GM18520 (cell line): Measurements from ENCODE around the gene KDM4C.
"Not testable (repeated sequence)": the region's sequence is repeated elsewhere in the genome, so short reads cannot be mapped to it uniquely, and the experiment has no call there.

Source experiments
- ATAC-seq: cut with Tn5 transposase; IDR thresholded peaks from one replicate; pipeline ENCODE4 v1.9.1; 2021; ENCODE audit not compliant: unreplicated experiment

Gene KDM4C

DNA sequence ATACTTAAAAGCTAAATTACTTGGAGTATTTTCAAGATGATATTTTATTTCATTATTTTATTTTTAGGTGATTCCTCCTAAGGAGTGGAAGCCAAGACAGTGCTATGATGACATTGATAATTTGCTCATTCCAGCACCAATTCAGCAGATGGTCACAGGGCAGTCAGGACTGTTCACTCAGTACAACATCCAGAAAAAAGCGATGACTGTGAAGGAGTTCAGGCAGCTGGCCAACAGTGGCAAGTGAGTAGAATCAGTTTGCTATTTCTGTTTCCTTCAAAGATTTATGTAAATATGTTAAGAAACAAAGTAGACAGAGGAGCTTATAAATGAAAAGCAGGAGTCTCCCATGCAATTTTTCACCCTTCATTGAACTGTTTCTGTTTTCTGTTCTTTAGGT, 47.8 kb downstream of the KDM4C start:
- ATAC-seq = no peak

DNA sequence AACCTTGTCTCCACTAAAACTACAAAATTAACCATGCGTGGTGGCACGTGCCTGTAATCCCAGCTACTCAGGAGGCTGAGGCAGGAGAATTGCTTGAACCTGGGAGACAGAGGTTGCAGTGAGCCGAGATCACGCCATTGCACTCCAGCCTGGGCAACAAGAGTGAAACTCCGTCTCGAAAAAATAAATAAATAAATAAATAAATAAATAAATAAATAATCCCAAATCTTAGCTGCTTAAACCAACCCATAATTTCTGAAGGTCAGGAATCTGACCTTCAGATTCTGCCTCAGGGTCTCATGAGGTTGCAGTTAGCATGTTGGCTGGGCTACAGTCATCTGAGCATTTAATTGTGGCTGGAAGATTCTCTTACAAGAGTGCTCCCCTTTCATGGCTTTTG, 48.5 kb downstream of the KDM4C start:
- ATAC-seq = not testable (repeated sequence)

DNA sequence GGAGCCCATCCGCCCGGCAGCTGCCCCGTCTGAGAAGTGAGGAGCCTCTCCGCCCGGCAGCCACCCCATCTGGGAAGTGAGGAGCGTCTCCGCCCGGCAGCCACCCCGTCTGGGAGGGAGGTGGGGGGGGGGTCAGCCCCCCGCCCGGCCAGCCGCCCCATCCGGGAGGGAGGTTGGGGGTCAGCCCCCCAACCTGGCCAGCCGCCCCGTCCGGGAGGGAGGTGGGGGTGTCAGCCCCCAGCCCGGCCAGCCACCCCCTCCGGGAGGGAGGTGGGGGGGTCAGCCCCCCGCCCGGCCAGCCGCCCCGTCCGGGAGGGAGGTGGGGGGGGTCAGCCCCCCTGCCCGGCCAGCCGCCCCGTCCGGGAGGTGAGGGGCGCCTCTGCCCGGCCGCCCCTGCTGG, 49.9 kb downstream of the KDM4C start:
- not testable (repeated sequence) for ATAC-seq

- ATAC-seq = no peak
Observed at GRCh38 chr9:6811436-6811835, 53.7 kb downstream of the KDM4C start.

DNA sequence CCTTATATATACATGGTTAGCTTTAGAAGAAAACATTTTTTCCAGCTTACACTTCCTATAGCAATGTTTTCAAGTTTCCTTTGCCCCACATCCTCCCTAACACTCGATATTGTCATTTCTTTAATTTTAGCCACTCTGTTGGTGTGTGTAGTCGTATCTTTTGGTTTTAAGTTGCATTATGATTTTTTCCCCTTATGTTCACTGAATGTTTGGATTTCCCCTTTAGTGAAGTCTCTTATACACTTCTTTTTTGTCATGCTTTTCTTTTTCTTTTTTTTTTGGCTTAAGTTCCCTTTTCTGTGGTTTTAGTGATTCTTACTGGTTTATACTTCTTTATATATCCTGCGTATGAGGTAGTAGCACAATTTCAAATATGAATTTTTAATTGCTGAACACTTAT, 58.8 kb downstream of the KDM4C start:
- ATAC-seq = no peak

- ATAC-seq = no peak
Observed at GRCh38 chr9:6818292-6818922, 60.6 kb downstream of the KDM4C start.

DNA sequence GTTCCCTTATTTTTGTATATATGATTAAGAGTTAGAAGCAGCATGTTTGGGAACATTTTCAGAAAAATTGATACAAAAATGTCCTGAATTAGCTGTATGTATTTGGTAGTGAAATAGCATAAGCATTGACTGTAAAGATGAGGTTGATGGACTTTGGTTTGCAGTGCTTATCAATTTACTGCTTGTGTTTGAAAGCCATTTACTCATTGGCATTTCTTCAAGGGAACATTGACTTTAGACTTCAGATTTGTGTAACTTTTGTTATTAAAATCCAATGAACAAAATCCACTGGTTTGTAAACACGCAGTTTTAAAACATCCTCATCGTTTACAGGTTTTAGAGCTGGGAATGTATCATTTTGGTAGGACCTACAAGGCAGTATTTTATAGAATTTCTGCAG, 61.3 kb downstream of the KDM4C start:
- no peak for ATAC-seq

- ATAC-seq = no peak
Observed at GRCh38 chr9:6819529-6819928, 61.8 kb downstream of the KDM4C start.

DNA sequence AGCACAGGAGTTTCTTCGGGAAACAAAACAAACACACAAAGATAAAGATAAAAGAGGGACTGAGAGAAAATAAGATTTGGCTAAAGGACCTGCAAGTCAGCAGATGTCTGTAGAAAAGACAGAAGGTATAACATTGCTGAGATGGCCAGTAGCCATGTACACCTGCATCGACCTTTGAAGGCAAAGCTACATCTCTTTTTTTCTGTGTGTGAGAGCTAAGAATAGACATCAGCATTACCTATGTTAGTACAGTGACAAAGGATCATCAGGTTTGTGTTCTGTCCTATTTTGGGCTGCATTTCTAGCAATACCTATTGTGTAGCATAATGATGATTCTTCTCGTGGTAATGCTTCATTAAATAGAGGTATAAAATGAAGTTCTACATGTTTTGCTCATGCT, 64.9 kb downstream of the KDM4C start:
- no peak for ATAC-seq

DNA sequence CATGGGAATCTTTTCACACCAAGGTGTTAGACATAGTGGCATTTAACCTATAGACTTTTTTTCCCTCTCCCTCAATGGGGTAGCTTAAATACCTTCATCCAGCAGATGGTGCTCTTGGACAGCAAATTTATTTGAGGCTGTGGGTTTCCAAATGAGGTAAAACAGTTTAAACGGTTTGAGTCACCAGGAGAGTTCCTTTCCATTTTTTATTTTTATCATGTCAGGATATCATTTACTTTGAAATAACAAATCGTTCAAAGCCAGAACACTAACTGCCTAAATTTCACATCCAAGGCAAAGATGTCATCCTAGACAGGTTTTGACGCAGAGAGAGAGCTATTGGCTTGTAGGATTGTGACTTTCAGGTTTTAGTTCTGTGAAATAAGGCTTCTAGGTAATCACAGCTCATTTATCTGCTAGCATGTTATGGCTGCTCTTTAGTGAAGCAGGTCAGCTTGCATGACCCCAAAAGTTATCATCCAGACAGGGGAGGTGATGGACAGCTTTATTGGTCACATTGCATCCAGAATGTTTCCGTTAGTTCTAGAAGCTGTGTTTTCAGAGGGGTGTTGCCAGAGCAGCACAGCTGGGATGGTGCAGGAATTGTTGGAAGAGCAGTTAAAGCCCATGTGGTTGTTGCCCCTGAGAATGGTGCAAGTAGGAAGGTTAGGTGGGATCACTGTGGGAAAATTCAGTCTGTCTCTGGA, 69.8 kb downstream of the KDM4C start:
- no peak for ATAC-seq

- no peak for ATAC-seq
Observed at GRCh38 chr9:6829027-6829426, 71.3 kb downstream of the KDM4C start.

DNA sequence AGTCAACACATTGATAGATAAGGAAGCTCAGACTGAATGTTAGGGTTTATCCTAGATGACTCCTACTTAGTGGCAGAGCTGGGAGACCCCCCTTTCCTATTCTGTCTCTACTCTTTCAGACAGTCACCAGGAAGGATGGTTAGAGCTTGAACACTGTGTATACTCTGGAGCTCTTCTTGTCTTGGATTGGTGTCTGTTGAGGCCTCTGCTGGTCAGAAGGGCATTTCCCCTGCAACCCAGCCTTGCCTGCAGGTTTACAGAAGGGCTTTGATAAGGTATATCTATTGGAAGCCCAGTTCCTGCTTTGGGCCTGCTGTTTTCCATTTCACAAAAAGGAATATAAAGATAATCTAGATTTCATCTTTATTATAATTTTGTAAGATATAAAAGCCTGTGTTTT, 71.8 kb downstream of the KDM4C start:
- ATAC-seq = no peak

DNA sequence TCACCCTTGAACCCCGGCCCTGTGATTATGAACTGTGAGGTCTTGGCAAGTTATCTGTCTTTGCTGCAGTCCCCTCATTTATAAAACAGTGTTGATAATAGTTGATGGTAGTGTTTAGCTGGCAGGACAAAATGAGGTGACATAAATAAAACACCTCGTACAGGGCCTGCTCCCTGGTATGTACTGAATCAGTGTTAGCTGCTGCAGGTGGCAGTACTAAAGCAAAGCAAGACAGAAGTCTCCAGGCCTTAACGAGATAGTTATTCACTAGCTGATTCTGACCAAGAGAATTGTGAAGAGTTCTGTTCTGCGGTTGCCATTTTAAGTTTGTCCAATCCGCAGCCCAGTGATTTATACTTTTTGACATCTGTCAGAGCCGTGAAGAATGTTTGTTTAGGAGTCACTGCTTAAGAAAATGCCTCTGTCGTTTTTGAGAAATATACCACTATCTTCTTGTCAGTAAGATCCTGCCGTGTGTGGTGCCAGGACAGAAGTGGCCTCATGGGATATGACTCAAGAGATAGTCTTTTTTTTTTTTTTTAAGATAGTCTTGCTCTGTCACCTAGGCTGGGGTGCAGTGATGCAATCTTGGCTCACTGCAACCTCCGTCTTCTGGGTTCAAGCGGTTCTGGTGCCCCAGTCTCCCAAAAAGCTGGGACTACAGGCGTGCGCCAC, 75.9 kb downstream of the KDM4C start:
- ATAC-seq = no peak

DNA sequence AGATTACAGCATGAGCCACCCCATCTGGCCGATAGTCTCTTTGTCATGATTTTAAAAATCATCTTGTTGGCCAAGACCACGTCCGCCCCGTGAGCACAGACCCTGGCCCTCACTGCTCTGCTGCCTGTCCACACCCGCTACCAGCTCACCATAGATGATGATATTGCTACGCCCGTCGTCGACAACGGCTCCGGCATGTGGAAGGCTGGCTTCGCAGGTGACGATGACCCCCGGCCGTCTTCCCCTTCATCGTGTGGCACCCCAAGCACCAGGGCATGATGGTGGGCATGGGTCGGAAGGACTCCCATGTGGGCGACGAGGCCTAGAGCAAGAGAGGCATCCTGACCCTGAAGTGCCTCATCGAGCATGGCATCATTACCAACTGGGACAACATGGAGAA, 76.5 kb downstream of the KDM4C start:
- no peak for ATAC-seq

DNA sequence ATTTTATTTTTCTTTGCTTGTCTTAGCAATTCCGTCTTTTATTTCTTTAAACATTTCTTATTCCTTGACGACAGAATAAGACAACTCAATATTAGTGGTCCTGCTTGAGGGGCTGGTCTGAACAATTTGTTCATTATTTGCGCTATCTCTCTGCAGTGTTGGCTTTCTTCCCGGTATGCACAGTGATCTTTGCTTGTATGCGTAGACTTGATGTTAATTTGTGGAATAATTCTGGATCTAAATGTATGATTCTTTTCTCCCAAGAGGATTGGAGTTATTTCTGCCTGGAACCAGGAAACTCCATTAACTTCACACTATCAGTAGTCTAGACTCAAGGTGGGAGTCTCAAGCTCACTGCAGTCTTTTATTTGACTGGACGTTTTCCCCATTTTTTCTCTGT, 80.4 kb downstream of the KDM4C start:
- no peak for ATAC-seq

DNA sequence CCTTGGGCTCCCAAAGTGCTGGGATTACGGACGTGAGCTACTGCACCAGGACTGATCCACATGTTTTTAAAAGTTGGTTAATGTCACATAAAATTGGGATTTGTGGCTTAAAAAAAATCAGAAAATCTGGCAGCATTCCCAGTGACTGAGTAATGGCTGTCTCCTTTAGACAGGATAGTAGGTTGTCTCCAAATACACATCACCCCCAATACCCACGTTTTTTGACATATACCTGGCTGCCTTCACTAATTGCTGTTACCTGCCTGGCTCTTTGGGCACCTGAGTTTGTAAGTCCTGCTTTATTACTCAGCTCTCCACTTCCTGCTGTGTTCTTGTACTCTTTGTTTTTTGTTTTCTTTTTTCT, 84.8 kb downstream of the KDM4C start:
- no peak for ATAC-seq

GRCh38 chr9:6843742-6844141, 86.0 kb downstream of the KDM4C start:
- no peak for ATAC-seq

- no peak for ATAC-seq
Observed at GRCh38 chr9:6844267-6844666, 86.5 kb downstream of the KDM4C start.

GRCh38 chr9:6845128-6845826, 87.5 kb downstream of the KDM4C start:
- no peak for ATAC-seq

GRCh38 chr9:6845880-6846279, 88.1 kb downstream of the KDM4C start:
- no peak for ATAC-seq

DNA sequence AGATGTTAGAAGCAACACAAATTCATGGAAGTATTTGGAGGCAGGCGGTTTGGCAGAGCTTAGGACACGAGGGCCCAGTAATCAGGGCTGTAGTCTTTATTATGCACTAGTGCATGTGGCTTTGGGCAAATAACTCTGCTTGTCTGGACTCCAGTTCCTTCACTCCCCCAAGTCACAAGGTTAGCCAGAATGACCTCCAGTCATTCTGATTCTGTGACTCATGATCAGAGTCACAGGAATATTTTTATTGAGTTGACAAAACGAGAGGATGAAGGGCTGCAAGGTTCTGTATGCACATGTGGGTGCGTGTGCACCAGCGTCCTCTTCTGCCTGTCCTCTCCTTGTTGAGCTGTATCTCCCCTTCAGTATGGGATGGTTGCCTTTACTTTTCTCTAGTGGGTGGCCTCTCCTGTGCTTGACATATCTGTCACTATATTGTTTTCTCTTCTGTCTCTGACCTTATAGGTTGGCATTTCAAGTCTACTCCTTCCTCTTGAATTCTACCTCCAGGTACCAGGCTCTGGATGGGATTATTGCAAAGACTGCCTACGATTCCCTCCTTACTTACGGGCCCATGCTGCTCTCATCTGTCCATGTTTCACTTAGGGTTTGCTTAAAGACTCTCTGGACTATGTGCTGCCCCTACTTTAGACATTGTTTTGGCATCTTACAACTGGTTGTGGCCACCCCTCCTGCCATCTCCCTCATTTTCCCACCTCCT, 94.6 kb downstream of the KDM4C start:
- ATAC-seq = no peak
